K562 (cell line): ENCODE data around the gene INO80D. TPM values are rescaled to one million over a fixed set of nuclear protein-coding genes. Genes with fewer than 3 reads are reported as not detected.

ENCODE experiments used
- ATAC-seq: fragments of 200-7000 bp; cut with Tn5 transposase; 3 replicates; pipeline ENCODE4 v1.9.1; 2020; ENCODE audit warnings: moderate library complexity
- BruUV-seq: library from RNA; stranded (reverse); fragments of 400-500 nt; replicated peaks from 2 replicates; lab custom pipeline; 2021; lab: Mats Ljungman, UMichigan
- CTCF ChIA-PET: fragments of 300-600 bp; formaldehyde crosslinking; extraction: SDS; loops from one replicate; lab custom pipeline; 2021; ENCODE audit warnings: low intra/inter-chr PET ratio; lab: Yijun Ruan, JAX
- POLR2A ChIA-PET: fragments of 300-600, 350-650 bp; sonication (Branson Sonifier 250); formaldehyde crosslinking; extraction: SDS; loops from one replicate; lab custom pipeline; 2021; ENCODE audit warnings: antibody characterized with exemption, inconsistent platforms; lab: Yijun Ruan, JAX
- DNase-seq, 4 experiments: peaks; one replicate each; pipeline versions ENCODE4 v3.0.0 to v3.0.0-alpha.2; 2011 to 2018; ENCODE audit warnings: low spot score in 3 of 4, mixed read lengths in 3 of 4; ENCODE audit errors: extremely low read depth in 1 of 4
- FAIRE-seq: peaks from 2 replicates; lab custom pipeline; 2011; peaks lifted over from hg19 to GRCh38; lab: Jason Lieb, UNC
- H2AFZ ChIP-seq: 2 replicates; pipeline ENCODE4 v1.6.0; 2011; ENCODE audit warnings: low read depth, low read length, control low read depth, inconsistent platforms
- H3K27ac ChIP-seq: fragments of 200-600 bp; 3 replicates; pipeline ENCODE4 v1.8.0; 2011; ENCODE audit warnings: low read depth, mild to moderate bottlenecking, control low read depth, inconsistent platforms, low read length, moderate library complexity, mixed read lengths; ENCODE audit errors: extremely low read depth
- H3K27me3 ChIP-seq, 2 experiments: fragments of 300-600 bp in 1 of 2; 2 replicates in 1 of 2; 3 replicates in 1 of 2; pipeline versions ENCODE4 v1.6.0 to v1.8.0; 2011; ENCODE audit warnings: inconsistent platforms in 2 of 2, low read length in 2 of 2, mild to moderate bottlenecking in 1 of 2, mixed read lengths in 1 of 2, moderate library complexity in 1 of 2; ENCODE audit not compliant: control insufficient read depth in 2 of 2, insufficient read depth in 2 of 2
- H3K36me3 ChIP-seq: fragments of 300-600 bp; 3 replicates; pipeline ENCODE4 v1.8.0; 2011; ENCODE audit warnings: mild to moderate bottlenecking, low read length, inconsistent platforms; ENCODE audit not compliant: control insufficient read depth, insufficient read depth
- H3K4me1 ChIP-seq, 2 experiments: fragments of 200-600 bp in 1 of 2; replicated peaks in 1 of 2; 2 replicates in 1 of 2; 3 replicates in 1 of 2; pipeline versions ENCODE4 v1.5.1 to v1.8.0; 2011; ENCODE audit warnings: inconsistent platforms in 2 of 2, low read length in 2 of 2, mild to moderate bottlenecking in 1 of 2, mixed read lengths in 1 of 2, moderate library complexity in 1 of 2; ENCODE audit not compliant: control insufficient read depth in 2 of 2, insufficient read depth in 2 of 2
- H3K4me2 ChIP-seq: 2 replicates; pipeline ENCODE4 v1.6.1; 2011; ENCODE audit warnings: low read length, control low read depth, inconsistent platforms, mixed read lengths; ENCODE audit not compliant: insufficient read depth
- H3K4me3 ChIP-seq: fragments of 200-600 bp; sonication (generic), shearing (Covaris generic); 2 replicates; pipeline ENCODE4 v1.5.1; 2016; ENCODE audit warnings: control low read depth, inconsistent platforms
- H3K79me2 ChIP-seq: fragments of 200-600 bp; 3 replicates; pipeline ENCODE4 v1.8.0; 2011; ENCODE audit warnings: low read length, inconsistent platforms; ENCODE audit not compliant: control insufficient read depth, insufficient read depth
- H3K9ac ChIP-seq, 2 experiments: 2 replicates each; pipeline versions ENCODE4 v1.6.0 to v1.6.1; 2011; ENCODE audit warnings: low read depth in 2 of 2, low read length in 2 of 2, control low read depth in 1 of 2, inconsistent platforms in 1 of 2, mild to moderate bottlenecking in 1 of 2, mixed read lengths in 1 of 2; ENCODE audit not compliant: insufficient read depth in 1 of 2
- H3K9me1 ChIP-seq: one replicate; pipeline ENCODE4 v1.6.0; 2011; ENCODE audit warnings: inconsistent platforms, mild to moderate bottlenecking, low read length, moderate library complexity; ENCODE audit not compliant: control insufficient read depth, insufficient read depth
- H3K9me3 ChIP-seq: replicated peaks from 2 replicates; pipeline ENCODE4 v1.5.1; 2011; ENCODE audit warnings: low read depth, low read length, inconsistent platforms; ENCODE audit not compliant: control insufficient read depth, insufficient read depth
- H4K20me1 ChIP-seq: replicated peaks from 2 replicates; pipeline ENCODE4 v1.6.1; 2011; ENCODE audit warnings: low read length, inconsistent platforms, mixed read lengths; ENCODE audit not compliant: control insufficient read depth, insufficient read depth
- BDP1 ChIP-seq: IDR thresholded peaks from 3 replicates; pipeline ENCODE4 v1.6.1; 2011; ENCODE audit not compliant: insufficient read length, insufficient read depth
- CEBPG ChIP-seq, 3 experiments: fragments of 200-800 bp in 1 of 3; sonication (Bioruptor generic) in 1 of 3; sonication (generic) in 1 of 3; formaldehyde crosslinking in 1 of 3; IDR thresholded peaks in 2 of 3; conservative IDR thresholded peaks in 1 of 3; 2 replicates each; pipeline versions ENCODE4 v1.6.1 to v1.8.0; 2016 to 2022; ENCODE audit warnings: missing compliant biosample characterization in 2 of 3, missing genetic modification characterization in 2 of 3, mild to moderate bottlenecking in 1 of 3, missing genetic modification reagents in 1 of 3
- KLF10 ChIP-seq: fragments of 250-450 bp; sonication (Bioruptor Pico); IDR thresholded peaks from 2 replicates; pipeline ENCODE4 v1.6.1; 2021; ENCODE audit warnings: matching md5 sums
- KLF13 ChIP-seq: fragments of 450-650 bp; IDR thresholded peaks from 2 replicates; pipeline ENCODE4 v1.6.1; 2016; ENCODE audit warnings: missing genetic modification characterization, low read depth, mild to moderate bottlenecking, missing compliant biosample characterization, moderate library complexity, borderline replicate concordance
- MTF1 ChIP-seq: fragments of 250-450 bp; sonication (Bioruptor Pico); IDR thresholded peaks from 2 replicates; pipeline ENCODE4 v1.9.0; 2021; ENCODE audit warnings: moderate library complexity, mild to moderate bottlenecking, inconsistent platforms, borderline replicate concordance
- POLR3G ChIP-seq: IDR thresholded peaks from 2 replicates; pipeline ENCODE4 v1.6.1; 2011; ENCODE audit not compliant: insufficient read length, insufficient replicate concordance; ENCODE audit errors: extremely low read depth
- PRDM10 ChIP-seq: fragments of 450-650 bp; IDR thresholded peaks from 2 replicates; pipeline ENCODE4 v1.6.1; 2018; ENCODE audit not compliant: partially characterized antibody
- RAD21 ChIP-seq, 2 experiments: fragments of 250-450 bp in 1 of 2; fragments of 450-650 bp in 1 of 2; sonication (Bioruptor Pico) in 1 of 2; formaldehyde crosslinking in 1 of 2; IDR thresholded peaks in 1 of 2; conservative IDR thresholded peaks in 1 of 2; 2 replicates each; pipeline versions ENCODE4 v1.4.0 to v1.8.0; 2020 to 2022; ENCODE audit warnings: mild to moderate bottlenecking in 2 of 2, moderate library complexity in 1 of 2
- SMC3 ChIP-seq: conservative IDR thresholded peaks from 2 replicates; pipeline ENCODE4 v1.6.1; 2011; ENCODE audit warnings: low read depth, low read length, improper control_type of control experiment; ENCODE audit not compliant: insufficient read depth
- ZC3H11A ChIP-seq: IDR thresholded peaks from 2 replicates; pipeline ENCODE4 v1.6.1; 2012; ENCODE audit warnings: low read depth, low read length, improper control_type of control experiment
- ZC3H8 ChIP-seq: fragments of 450-650 bp; IDR thresholded peaks from 2 replicates; pipeline ENCODE4 v1.6.1; 2017
- ZNF584 ChIP-seq: fragments of 200-800 bp; sonication (Bioruptor generic); IDR thresholded peaks from 2 replicates; pipeline ENCODE4 v1.6.1; 2016; ENCODE audit warnings: low read depth, mild to moderate bottlenecking, missing genetic modification characterization, missing compliant biosample characterization
- WGBS: fragments of 100-300 bp; shearing (Covaris generic); methylation state at CpG from one replicate; pipeline ENCODE4 v1.1.6; 2016; ENCODE audit warnings: low coverage, mixed read lengths; ENCODE audit not compliant: insufficient coverage; ENCODE audit errors: missing lambda C conversion rate; 5-methylcytosine and 5-hydroxymethylcytosine counted together
- in situ Hi-C: fragments of 300-500 bp; cut with MboI; formaldehyde crosslinking; loops from 4 replicates; pipeline ENCODE4 v1.15.0; 2018; ENCODE audit warnings: inconsistent platforms, mixed read lengths
- intact Hi-C: fragments of 100-400 bp; cut with micrococcal nuclease; formaldehyde crosslinking; loops from 2 replicates; pipeline ENCODE4 v1.14.2; 2022
- polyA plus RNA-seq, 8 experiments: library from polyadenylated mRNA; depleted of rRNA in 4 of 8; stranded (reverse) in 5 of 8; unstranded in 3 of 8; fragments of >200 nt; fragmentation: Nextera tagmentation in 2 of 8; fragmentation: Illumina TruSeq in 1 of 8; extraction: Ambion mirVana in 2 of 8; extraction: Trizol in 1 of 8; gene quantifications; 2 replicates each; pipeline versions ENCODE4 v1.2.1 to v1.2.3, GENCODE V29; 2011 to 2014; ENCODE audit warnings: inconsistent platforms in 1 of 8, missing spikeins in 1 of 8
- total RNA-seq, 7 experiments: library from RNA; depleted of rRNA in 6 of 7; stranded (reverse); fragments of >200 nt in 6 of 7; fragmentation: Illumina TruSeq in 2 of 7; extraction: Trizol in 2 of 7; gene quantifications; 2 replicates each; pipeline versions ENCODE4 v1.2.1 to v1.2.3, GENCODE V29; 2011 to 2021; ENCODE audit warnings: low replicate concordance in 1 of 7

INO80D gene
- total and polyA plus RNA-seq, 9 of the 15 experiments (the other 6 are each of a cell fraction or from before 2014, with no cell fraction given): 0.64 to 8.1 (median 2.9) TPM

GRCh38 chr2:205947621-205948495 is 138.1 kb downstream of the INO80D start (continued):
- TF ChIP-seq RAD21 (CRISPR knock-in tag; conservative IDR thresholded peaks at IDR 0.05 in 1 of 2, IDR thresholded peaks at IDR 0.05 in 1 of 2): peak; percentile 67 to 77
- peak; percentile 60 for TF ChIP-seq SMC3
- TF ChIP-seq ZC3H11A: no peak
- no peak for TF ChIP-seq CEBPG (CRISPR knock-in tag; IDR thresholded peaks at IDR 0.05)
- TF ChIP-seq CEBPG (tag; conservative IDR thresholded peaks at IDR 0.05 in 1 of 2, IDR thresholded peaks at IDR 0.05 in 1 of 2): 0 out of 4 replicates have a peak, but pooled peaks of 1 of the 2 experiments have one; percentile 22

- no peaks in the 10 kb centered on the region; a peak in 1 of 5 replicates for H3K4me1 ChIP-seq
- ChIA-PET POLR2A (no interaction called here), CTCF (no interaction called here)
- H3K9me3 ChIP-seq: no peaks in the 10 kb centered on the region
- no peaks in the 10 kb centered on the region for H4K20me1 ChIP-seq
- BruUV-seq: no TSS peak
- intact Hi-C loops (loop anchor here (5.0 kb wide), 1 partner anchor 44 kb away; no protein-coding TSS in a partner anchor), in situ Hi-C loops (loop anchor here (25.0 kb wide), 1 partner anchor 1634 kb away; no protein-coding TSS in a partner anchor)
- H3K4me3 ChIP-seq: no peak overlapping the region
- TF ChIP-seq ZC3H8: no peak
- no peak for TF ChIP-seq MTF1 (CRISPR knock-in tag)
- TF ChIP-seq POLR3G: no peak
- no peak for TF ChIP-seq PRDM10
- no peak for TF ChIP-seq ZNF584 (CRISPR knock-in tag)
- no peak for TF ChIP-seq BDP1
- TF ChIP-seq KLF13 (tag): no peak
- TF ChIP-seq KLF10: no peak
- no peak overlapping the region for H3K9ac ChIP-seq
- no peaks in the 10 kb centered on the region for H3K79me2 ChIP-seq
- H3K9me1 ChIP-seq: no peaks in the 10 kb centered on the region
- no peak for ATAC-seq
- H3K36me3 ChIP-seq: no peaks in the 10 kb centered on the region
- no peak for FAIRE-seq
- 21% methylated on average over 6 of the region's 7 CpGs for WGBS
- H3K4me2 ChIP-seq: no peak overlapping the region
- no peak for DNase-seq
- no peak overlapping the region for H2AFZ ChIP-seq
- peaks cover 5 to 29% of the 10 kb centered on the region in 2 experiments; a peak in 3 of 5 replicates for H3K27me3 ChIP-seq
- no peak overlapping the region for H3K27ac ChIP-seq
Measured at GRCh38 chr2:205946226-205946625, 139.7 kb downstream of the INO80D start.
